GM15510 (cell line): ENCODE measurements around the gene ENOX1.

Source experiments
- POLR2A ChIP-seq: IDR thresholded peaks from 3 replicates; pipeline ENCODE4 v1.6.1; 2011; ENCODE audit warnings: borderline replicate concordance; ENCODE audit not compliant: insufficient read length; ENCODE audit errors: extremely low read depth

The ENOX1 gene

GRCh38 chr13:43200307-43200706 is 586.5 kb downstream of the ENOX1 start:
- no peak for TF ChIP-seq POLR2A

GRCh38 chr13:43196750-43197370 is 589.9 kb downstream of the ENOX1 start:
- TF ChIP-seq POLR2A: no peak

GRCh38 chr13:43196086-43196621 is 590.6 kb downstream of the ENOX1 start:
- TF ChIP-seq POLR2A: no peak

GRCh38 chr13:43195551-43195950 is 591.2 kb downstream of the ENOX1 start:
- no peak for TF ChIP-seq POLR2A

GRCh38 chr13:43195112-43195511 is 591.7 kb downstream of the ENOX1 start:
- TF ChIP-seq POLR2A: no peak

- TF ChIP-seq POLR2A: no peak
These were observed 592.9 kb downstream of the ENOX1 start for GRCh38 chr13:43193789-43194420.

GRCh38 chr13:43191546-43191945 is 595.2 kb downstream of the ENOX1 start:
- TF ChIP-seq POLR2A: no peak

GRCh38 chr13:43185226-43185625 is 601.5 kb downstream of the ENOX1 start:
- TF ChIP-seq POLR2A: no peak

- TF ChIP-seq POLR2A: no peak
These were observed 605.9 kb downstream of the ENOX1 start for GRCh38 chr13:43180837-43181236.

- no peak for TF ChIP-seq POLR2A
These were observed 606.6 kb downstream of the ENOX1 start for GRCh38 chr13:43180036-43180660.

- TF ChIP-seq POLR2A: no peak
These were observed 615.3 kb downstream of the ENOX1 start for GRCh38 chr13:43171489-43171888.

GRCh38 chr13:43170506-43170905 is 616.3 kb downstream of the ENOX1 start:
- TF ChIP-seq POLR2A: no peak

- no peak for TF ChIP-seq POLR2A
These were observed 619.0 kb downstream of the ENOX1 start for GRCh38 chr13:43167731-43168130.

- no peak for TF ChIP-seq POLR2A
These were observed 619.9 kb downstream of the ENOX1 start for GRCh38 chr13:43166644-43167457.
